ENCODE measurements around the gene VSNL1.
"Not testable (repeated sequence)": the region's sequence is repeated elsewhere in the genome, so short reads cannot be mapped to it uniquely, and the experiment has no call there.

DNA sequence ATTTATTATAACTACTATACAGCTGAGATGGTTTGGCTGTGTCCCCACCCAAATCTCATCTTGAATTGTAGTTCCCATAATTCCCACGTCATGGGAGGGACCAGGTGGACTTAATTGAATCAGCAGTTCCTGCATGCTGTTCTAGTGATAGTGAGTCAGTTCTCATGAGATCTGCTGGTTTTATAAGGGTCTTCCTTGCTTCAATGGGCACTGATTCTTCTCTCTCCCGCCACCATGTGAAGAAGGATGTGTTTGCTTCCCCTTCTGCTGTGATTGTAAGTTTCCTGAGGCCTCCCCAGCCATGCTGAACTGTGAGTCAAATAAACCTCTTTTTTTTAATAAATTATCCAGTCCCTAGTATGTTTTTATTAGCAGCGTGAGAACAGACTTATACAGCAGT is 25.2 kb downstream of the VSNL1 start:
- TF ChIP-seq EZH2phosphoT487 (IDR thresholded peaks at IDR 0.05; ENCODE audit: borderline replicate concordance, low read length), result not testable (repeated sequence)
- TF ChIP-seq, protein P1, sequence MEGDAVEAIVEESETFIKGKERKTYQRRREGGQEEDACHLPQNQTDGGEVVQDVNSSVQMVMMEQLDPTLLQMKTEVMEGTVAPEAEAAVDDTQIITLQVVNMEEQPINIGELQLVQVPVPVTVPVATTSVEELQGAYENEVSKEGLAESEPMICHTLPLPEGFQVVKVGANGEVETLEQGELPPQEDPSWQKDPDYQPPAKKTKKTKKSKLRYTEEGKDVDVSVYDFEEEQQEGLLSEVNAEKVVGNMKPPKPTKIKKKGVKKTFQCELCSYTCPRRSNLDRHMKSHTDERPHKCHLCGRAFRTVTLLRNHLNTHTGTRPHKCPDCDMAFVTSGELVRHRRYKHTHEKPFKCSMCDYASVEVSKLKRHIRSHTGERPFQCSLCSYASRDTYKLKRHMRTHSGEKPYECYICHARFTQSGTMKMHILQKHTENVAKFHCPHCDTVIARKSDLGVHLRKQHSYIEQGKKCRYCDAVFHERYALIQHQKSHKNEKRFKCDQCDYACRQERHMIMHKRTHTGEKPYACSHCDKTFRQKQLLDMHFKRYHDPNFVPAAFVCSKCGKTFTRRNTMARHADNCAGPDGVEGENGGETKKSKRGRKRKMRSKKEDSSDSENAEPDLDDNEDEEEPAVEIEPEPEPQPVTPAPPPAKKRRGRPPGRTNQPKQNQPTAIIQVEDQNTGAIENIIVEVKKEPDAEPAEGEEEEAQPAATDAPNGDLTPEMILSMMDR (conservative IDR thresholded peaks at IDR 0.05; ENCODE audit: low read depth, low read length), result not testable (repeated sequence)
